ENCODE data around the gene COQ10B.
"Not testable (repeated sequence)": the region's sequence is repeated elsewhere in the genome, so short reads cannot be mapped to it uniquely, and the experiment has no call there.

Gene COQ10B

GRCh38 chr2:197453123-197453913, at the start of gene COQ10B:
TSS of gene COQ10B (plus strand) at chr2:197453552. CDS start at chr2:197453561, 9 bp downstream.
- Mint-ChIP-seq H3K4me1 (ENCODE audit: low read depth) (peaks cover 44% of the 10 kb centered on the region), H3K4me3 (peak within 1 kb of the TSS; percentile 99)

GRCh38 chr2:197405582-197405981, 47.8 kb upstream of the COQ10B start:
- H3K36me3 Mint-ChIP-seq (ENCODE audit: low read depth) = peaks cover 78% of the 10 kb centered on the region
- H3K4me1 Mint-ChIP-seq (ENCODE audit: low read depth) = no peaks in the 10 kb centered on the region
- H3K27me3 Mint-ChIP-seq = no peaks in the 10 kb centered on the region
- no peak overlapping the region for H3K27ac Mint-ChIP-seq
- H3K9me3 Mint-ChIP-seq = no peaks in the 10 kb centered on the region
- no peak overlapping the region for H3K4me3 Mint-ChIP-seq

More at GRCh38 chr2:197453123-197453913, at the start of gene COQ10B:
- peak within 1 kb of the TSS; percentile 100 for H3K27ac Mint-ChIP-seq
- H3K36me3 Mint-ChIP-seq (ENCODE audit: low read depth) = peaks cover 11% of the 10 kb centered on the region
- no peaks in the 10 kb centered on the region for H3K27me3 Mint-ChIP-seq
- H3K9me3 Mint-ChIP-seq = no peaks in the 10 kb centered on the region

GRCh38 chr2:197414039-197414438, 39.3 kb upstream of the COQ10B start:
- Mint-ChIP-seq H3K4me3 (no peak overlapping the region), H3K27me3 (no peaks in the 10 kb centered on the region), H3K9me3 (no peaks in the 10 kb centered on the region), H3K4me1 (ENCODE audit: low read depth) (no peaks in the 10 kb centered on the region), H3K36me3 (ENCODE audit: low read depth) (peaks cover 71% of the 10 kb centered on the region), H3K27ac (no peak overlapping the region)

GRCh38 chr2:197414515-197414914, 38.8 kb upstream of the COQ10B start:
- H3K27me3 Mint-ChIP-seq = no peaks in the 10 kb centered on the region
- H3K4me1 Mint-ChIP-seq (ENCODE audit: low read depth) = no peaks in the 10 kb centered on the region
- H3K27ac Mint-ChIP-seq = no peak overlapping the region
- peaks cover 71% of the 10 kb centered on the region for H3K36me3 Mint-ChIP-seq (ENCODE audit: low read depth)
- H3K9me3 Mint-ChIP-seq = no peaks in the 10 kb centered on the region
- H3K4me3 Mint-ChIP-seq = no peak overlapping the region

GRCh38 chr2:197416268-197416667, 37.1 kb upstream of the COQ10B start:
- Mint-ChIP-seq H3K27me3 (no peaks in the 10 kb centered on the region), H3K9me3 (no peaks in the 10 kb centered on the region), H3K4me3 (no peak overlapping the region), H3K27ac (no peak overlapping the region), H3K36me3 (ENCODE audit: low read depth) (peaks cover 73% of the 10 kb centered on the region), H3K4me1 (ENCODE audit: low read depth) (peaks cover 4% of the 10 kb centered on the region)

GRCh38 chr2:197419438-197419837, 33.9 kb upstream of the COQ10B start:
- H3K4me3 Mint-ChIP-seq = no peak overlapping the region
- no peak overlapping the region for H3K27ac Mint-ChIP-seq
- H3K27me3 Mint-ChIP-seq = no peaks in the 10 kb centered on the region
- peaks cover 75% of the 10 kb centered on the region for H3K36me3 Mint-ChIP-seq (ENCODE audit: low read depth)
- H3K9me3 Mint-ChIP-seq = no peaks in the 10 kb centered on the region
- H3K4me1 Mint-ChIP-seq (ENCODE audit: low read depth) = peaks cover 18% of the 10 kb centered on the region

- Mint-ChIP-seq H3K27ac (no peak overlapping the region), H3K4me1 (ENCODE audit: low read depth) (peaks cover 50% of the 10 kb centered on the region), H3K27me3 (no peaks in the 10 kb centered on the region)
Measured at GRCh38 chr2:197423307-197423706, 30.0 kb upstream of the COQ10B start.

GRCh38 chr2:197425550-197425949, 27.8 kb upstream of the COQ10B start:
- H3K27me3 Mint-ChIP-seq = no peaks in the 10 kb centered on the region
- H3K4me3 Mint-ChIP-seq = no peak overlapping the region
- peaks cover 72% of the 10 kb centered on the region for H3K4me1 Mint-ChIP-seq (ENCODE audit: low read depth)
- no peaks in the 10 kb centered on the region for H3K9me3 Mint-ChIP-seq
- H3K36me3 Mint-ChIP-seq (ENCODE audit: low read depth) = peaks cover 45% of the 10 kb centered on the region
- peak overlapping the region; percentile 64 for H3K27ac Mint-ChIP-seq

More at GRCh38 chr2:197423307-197423706, 30.0 kb upstream of the COQ10B start:
- Mint-ChIP-seq H3K36me3 (ENCODE audit: low read depth) (peaks cover 49% of the 10 kb centered on the region), H3K4me3 (no peak overlapping the region), H3K9me3 (no peaks in the 10 kb centered on the region)

- Mint-ChIP-seq H3K27ac (peak overlapping the region; percentile 59), H3K27me3 (no peaks in the 10 kb centered on the region), H3K4me3 (peak overlapping the region; percentile 31), H3K4me1 (ENCODE audit: low read depth) (peaks cover 78% of the 10 kb centered on the region), H3K36me3 (ENCODE audit: low read depth) (peaks cover 43% of the 10 kb centered on the region), H3K9me3 (no peaks in the 10 kb centered on the region)
Measured at GRCh38 chr2:197426723-197427603, 26.4 kb upstream of the COQ10B start.

- peaks cover 88% of the 10 kb centered on the region for H3K4me1 Mint-ChIP-seq (ENCODE audit: low read depth)
- no peak overlapping the region for H3K27ac Mint-ChIP-seq
- H3K36me3 Mint-ChIP-seq (ENCODE audit: low read depth) = peaks cover 43% of the 10 kb centered on the region
- H3K4me3 Mint-ChIP-seq = no peak overlapping the region
- H3K9me3 Mint-ChIP-seq = no peaks in the 10 kb centered on the region
- no peaks in the 10 kb centered on the region for H3K27me3 Mint-ChIP-seq
Measured at GRCh38 chr2:197427986-197428385, 25.4 kb upstream of the COQ10B start.

GRCh38 chr2:197431858-197432257, 21.5 kb upstream of the COQ10B start:
- Mint-ChIP-seq H3K9me3 (no peaks in the 10 kb centered on the region), H3K4me1 (ENCODE audit: low read depth) (peaks cover 82% of the 10 kb centered on the region), H3K27me3 (no peaks in the 10 kb centered on the region), H3K4me3 (peak overlapping the region; percentile 87), H3K27ac (peak overlapping the region; percentile 88), H3K36me3 (ENCODE audit: low read depth) (peaks cover 41% of the 10 kb centered on the region)

- H3K4me3 Mint-ChIP-seq = peak overlapping the region; percentile 87
- H3K27me3 Mint-ChIP-seq, H3K27ac Mint-ChIP-seq, H3K9me3 Mint-ChIP-seq: not testable (repeated sequence)
- peaks cover 41% of the 10 kb centered on the region for H3K36me3 Mint-ChIP-seq (ENCODE audit: low read depth)
- H3K4me1 Mint-ChIP-seq (ENCODE audit: low read depth) = peaks cover 75% of the 10 kb centered on the region
Measured at GRCh38 chr2:197432527-197432926, 20.8 kb upstream of the COQ10B start.

- Mint-ChIP-seq H3K4me1 (ENCODE audit: low read depth) (peaks cover 63% of the 10 kb centered on the region), H3K4me3 (peak overlapping the region; percentile 87), H3K36me3 (ENCODE audit: low read depth) (peaks cover 32% of the 10 kb centered on the region), H3K9me3 (no peaks in the 10 kb centered on the region), H3K27me3 (no peaks in the 10 kb centered on the region), H3K27ac (peak overlapping the region; percentile 100)
Measured at GRCh38 chr2:197433780-197434438, 19.4 kb upstream of the COQ10B start.

- Mint-ChIP-seq H3K4me3 (peak within 1 kb of the TSS; percentile 87), H3K9me3 (no peaks in the 10 kb centered on the region), H3K36me3 (ENCODE audit: low read depth) (peaks cover 26% of the 10 kb centered on the region), H3K27me3 (no peaks in the 10 kb centered on the region), H3K27ac (peak within 1 kb of the TSS; percentile 100), H3K4me1 (ENCODE audit: low read depth) (peaks cover 54% of the 10 kb centered on the region)
Measured at GRCh38 chr2:197434541-197435513, 18.5 kb upstream of the COQ10B start, which contains the start of gene SF3B1. TSS of gene SF3B1 (minus strand) at chr2:197435028. CDS start at chr2:197434999, 29 bp downstream.
